Hematopoietic multipotent progenitor cell treated with erythropoietin and hydrocortisone succinate and interleukin-3 and kit ligand, for 17 days (in vitro differentiated cells): ENCODE results near the gene FAM177B.
"Not testable (repeated sequence)": the region's sequence is repeated elsewhere in the genome, so short reads cannot be mapped to it uniquely, and the experiment has no call there.

Experiments used
- DNase-seq: peaks from one replicate; pipeline ENCODE4 v3.0.0-alpha.2; 2015; ENCODE audit warnings: low spot score

The FAM177B gene

GRCh38 chr1:222741630-222742457 is 4.8 kb downstream of the FAM177B start:
- DNase-seq = not testable (repeated sequence)

GRCh38 chr1:222749927-222750326 is 12.9 kb downstream of the FAM177B start:
- no peak for DNase-seq

GRCh38 chr1:222750651-222751050 is 13.6 kb downstream of the FAM177B start:
- DNase-seq = no peak

DNA sequence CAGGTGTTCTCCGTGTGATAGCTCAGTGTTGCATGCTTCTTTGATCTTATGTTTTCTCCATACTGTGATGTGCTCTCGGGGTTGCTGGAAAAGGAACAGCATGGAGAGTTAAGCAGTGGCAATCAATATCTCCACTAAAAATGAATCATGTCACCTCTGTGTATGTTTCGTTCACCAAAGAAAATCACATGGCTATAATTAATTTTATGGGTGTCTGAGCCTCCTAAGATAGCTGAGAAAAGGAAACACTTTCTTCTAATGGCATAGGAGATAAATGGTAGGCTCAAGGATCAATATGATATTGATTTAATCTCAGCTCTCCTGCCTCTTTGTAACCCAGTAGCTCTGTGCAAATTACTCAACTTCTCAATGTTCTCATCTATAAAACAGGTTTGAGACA is 14.3 kb downstream of the FAM177B start:
- DNase-seq = no peak

DNA sequence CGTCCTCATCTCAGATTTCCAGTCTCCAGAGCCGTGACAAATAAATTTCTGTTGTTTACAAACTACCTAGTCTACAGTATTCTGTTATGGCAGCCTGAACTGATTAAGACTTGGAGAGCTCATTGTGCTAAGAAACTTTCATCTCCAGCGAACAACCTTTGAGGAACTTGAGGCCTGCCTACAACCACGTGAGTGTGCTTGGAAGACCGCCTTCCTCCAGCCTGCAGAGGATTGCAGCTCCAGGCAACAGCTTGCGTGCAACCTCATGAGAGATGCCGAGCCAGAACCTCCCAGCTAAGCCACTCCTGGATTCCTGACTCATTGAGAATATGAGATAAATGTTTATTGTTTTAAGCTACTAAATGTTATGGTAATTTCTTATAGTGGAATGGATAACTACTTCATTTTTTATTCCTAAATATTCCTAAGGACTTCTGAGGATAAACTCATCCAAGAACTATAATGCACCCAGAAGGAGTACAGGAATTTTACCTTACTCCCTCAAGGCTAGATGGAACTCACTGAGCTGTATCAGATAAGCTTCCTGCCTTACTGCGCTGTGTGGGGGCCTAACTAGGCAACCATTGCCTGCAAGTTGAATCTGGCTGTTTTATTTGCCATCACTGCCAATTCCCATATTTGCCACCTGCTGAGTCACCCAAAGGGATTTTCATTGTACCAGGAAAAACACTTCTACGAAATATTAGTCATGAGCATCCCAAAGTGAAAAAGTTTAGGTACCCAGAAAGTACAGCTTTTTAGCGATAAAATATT is 17.6 kb downstream of the FAM177B start:
- DNase-seq = no peak

DNA sequence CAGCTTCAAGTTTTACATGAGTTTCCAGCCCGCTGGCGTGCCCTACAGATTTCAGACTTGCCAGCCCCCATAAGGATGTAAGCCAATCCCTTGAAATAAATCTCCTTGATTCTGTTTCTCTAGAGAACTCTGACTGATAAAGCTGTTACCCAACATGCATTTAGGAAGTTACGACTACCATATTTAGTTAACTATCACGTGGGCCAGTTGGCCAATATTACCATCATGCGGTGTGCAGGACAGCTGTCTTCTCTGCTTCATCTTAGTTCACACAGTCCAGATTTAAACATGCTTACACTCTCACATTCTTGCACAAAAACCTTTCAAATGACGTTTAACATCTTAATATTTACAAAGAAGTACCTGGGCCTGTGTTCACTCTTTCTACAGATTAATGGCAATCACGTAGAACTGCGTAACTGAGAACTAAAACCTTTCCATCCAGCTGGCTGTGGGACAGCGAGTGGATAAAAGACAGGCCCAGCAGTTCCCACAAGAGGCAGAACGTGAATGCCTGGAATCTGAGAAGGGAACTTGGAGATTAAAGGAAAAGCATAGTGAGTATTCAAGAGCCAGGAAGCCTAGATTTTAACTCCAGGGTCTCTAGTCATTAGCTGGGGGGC is 20.8 kb downstream of the FAM177B start:
- DNase-seq = no peak

DNA sequence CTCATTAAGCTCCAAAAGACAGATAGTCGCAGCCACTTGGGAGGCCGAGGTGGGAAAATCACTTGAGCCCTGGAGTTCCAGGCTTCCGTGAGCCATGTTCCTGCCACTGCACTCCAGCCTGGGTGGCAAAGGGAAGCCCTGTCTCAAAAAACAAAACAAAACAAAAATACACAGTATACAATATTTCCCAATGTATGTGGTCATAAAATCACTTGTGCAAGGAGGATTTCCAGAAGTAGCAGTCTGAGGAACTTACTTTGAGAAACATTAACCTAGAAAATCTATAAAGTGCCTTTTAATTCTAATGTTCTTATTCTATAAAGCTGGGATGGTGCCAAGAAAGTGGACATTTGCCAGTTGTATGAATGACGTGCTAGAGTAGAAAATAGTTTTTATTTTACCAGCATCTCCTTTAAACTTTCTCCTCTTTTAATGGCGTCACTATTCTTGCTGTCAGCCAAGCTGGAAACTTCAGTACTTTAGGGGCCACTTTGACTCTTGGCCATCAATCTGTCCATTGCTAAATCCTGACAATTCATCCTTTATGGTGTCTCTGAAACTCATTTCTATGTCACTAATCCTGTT is 22.5 kb downstream of the FAM177B start:
- no peak for DNase-seq

GRCh38 chr1:222761083-222761482 is 24.1 kb downstream of the FAM177B start:
- DNase-seq = no peak

- DNase-seq = not testable (repeated sequence)
Observed at GRCh38 chr1:222762178-222762577, 25.2 kb downstream of the FAM177B start.

DNA sequence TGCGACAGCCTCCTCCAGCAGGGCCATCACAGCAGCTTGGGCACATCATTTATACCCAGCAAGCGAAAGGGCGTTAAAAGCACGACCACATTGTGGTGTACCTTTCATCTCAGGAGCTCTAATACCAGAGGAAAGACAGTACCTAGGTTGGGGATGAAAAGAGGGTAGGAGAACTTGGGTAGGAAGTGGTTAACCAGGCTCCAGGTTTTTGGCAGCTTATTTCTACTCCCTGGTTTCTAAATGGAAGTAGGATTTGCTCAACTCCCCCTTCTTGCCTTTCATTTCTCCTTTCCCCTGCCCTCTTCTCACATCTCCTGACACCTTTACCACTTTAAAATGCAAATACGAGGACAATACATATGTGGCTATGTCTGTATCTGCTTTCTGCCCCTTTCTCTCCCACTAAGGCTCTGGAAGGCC is 30.2 kb downstream of the FAM177B start:
- no peak for DNase-seq

DNA sequence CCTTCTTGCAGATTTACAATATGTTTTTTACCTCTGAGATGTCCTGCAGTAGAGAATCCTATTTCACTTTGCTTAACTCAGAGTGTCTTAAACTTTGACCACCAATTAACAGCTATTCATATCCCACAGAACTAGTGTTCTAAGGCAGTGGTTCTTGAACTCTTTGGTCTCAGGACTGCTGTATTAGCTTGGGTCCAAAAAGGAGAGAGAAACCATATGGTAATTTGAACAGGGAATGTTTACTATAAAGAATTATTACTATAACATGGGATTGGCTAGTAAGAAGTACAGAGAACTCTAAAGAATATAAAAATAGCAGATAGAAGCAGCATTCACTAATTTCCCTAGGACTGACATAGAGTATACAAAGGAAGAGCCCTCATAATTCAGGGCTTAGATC is 31.6 kb downstream of the FAM177B start:
- DNase-seq = no peak

- DNase-seq = no peak
Observed at GRCh38 chr1:222769181-222769580, 32.2 kb downstream of the FAM177B start.

DNA sequence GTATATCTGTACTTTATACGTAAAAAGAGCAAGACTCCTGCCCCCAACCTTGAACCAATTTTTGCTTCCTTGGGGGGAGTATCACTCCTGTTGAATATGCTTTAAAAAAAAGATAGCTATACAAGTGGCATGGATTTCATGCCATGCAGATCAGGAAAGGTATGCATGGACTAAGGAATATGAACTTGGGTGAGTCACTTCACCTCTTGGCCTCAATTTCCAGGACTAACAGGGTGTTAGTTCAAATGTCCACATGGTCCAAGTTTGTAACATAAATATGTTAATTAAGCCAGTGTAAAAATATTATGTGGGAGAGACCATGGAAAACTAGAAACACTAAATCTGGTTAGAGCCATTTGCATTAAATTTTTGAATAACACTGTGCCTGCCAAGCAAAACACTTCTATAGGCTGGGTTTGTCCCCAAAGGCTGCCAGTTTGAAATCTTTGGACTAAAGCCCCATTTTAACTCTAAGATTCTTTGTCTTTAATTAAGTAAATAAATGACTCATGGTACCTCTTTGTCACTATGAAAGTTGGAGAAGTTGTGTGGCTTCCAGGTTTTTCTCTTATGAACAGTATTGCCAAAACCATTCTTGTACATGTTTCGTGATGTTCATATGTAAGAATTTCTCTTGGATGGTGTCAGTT is 33.1 kb downstream of the FAM177B start:
- no peak for DNase-seq

DNA sequence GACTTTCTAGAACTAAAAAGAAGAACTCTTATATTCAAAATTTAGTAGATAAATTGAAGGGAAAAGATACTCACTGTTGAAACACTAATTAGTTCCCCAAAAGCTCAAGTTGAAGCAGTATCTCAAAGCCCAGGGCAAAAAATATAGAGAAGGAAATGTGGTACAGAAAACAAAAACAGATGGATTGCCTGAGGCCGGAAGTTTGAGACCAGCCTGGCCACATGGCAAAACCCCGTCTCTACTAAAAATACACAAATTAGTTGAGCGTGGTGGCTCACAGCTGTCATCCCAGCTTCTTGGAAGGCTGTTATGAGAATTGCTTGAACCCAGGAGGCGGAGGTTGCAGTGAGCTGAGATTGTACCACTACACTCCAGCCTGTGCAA is 36.0 kb downstream of the FAM177B start:
- DNase-seq = no peak

GRCh38 chr1:222777463-222777862 is 40.5 kb downstream of the FAM177B start:
- no peak for DNase-seq

DNA sequence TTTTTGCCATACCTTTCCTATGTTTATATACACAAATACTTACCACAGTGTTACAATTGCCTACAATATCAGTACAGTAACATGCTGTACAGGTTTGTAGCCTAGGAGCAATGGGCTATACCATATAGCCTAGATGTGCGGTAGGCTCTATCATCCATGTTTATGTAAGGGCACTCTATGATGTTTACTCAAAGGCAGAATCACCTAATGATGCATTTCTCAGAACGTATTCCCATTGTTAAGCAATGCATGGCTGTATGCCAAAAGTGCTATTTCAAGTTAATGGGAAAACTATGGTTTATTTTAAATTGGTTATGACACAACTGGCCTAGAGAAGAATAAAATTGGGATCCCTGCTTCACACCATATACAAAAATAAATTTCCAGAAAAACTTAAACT is 41.0 kb downstream of the FAM177B start:
- no peak for DNase-seq

- DNase-seq = no peak
Observed at GRCh38 chr1:222781251-222781650, 44.2 kb downstream of the FAM177B start.

- DNase-seq = no peak
Observed at GRCh38 chr1:222783051-222783450, 46.0 kb downstream of the FAM177B start.

DNA sequence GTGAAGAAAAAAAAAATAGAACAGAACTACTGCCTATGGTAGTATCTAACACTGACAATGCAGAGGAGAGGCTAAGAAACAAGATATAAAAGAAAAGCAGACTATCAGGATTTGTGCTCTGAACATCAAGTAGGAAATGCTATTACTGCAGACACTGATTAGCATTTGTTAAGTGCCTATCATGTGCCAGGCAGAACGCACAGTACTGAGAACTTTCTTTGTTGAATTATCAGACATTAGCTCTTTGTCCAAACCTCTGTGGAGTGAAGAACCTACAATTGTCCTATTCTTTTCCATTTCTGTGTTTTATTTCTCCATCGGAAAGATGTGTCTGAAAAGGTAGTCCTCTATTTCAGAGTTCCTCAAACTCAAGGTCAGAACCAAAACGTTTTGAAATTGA is 47.4 kb downstream of the FAM177B start:
- no peak for DNase-seq

GRCh38 chr1:222784916-222785315 is 47.9 kb downstream of the FAM177B start:
- no peak for DNase-seq

GRCh38 chr1:222785529-222785928 is 48.5 kb downstream of the FAM177B start:
- no peak for DNase-seq

- no peak for DNase-seq
Observed at GRCh38 chr1:222786121-222786520, 49.1 kb downstream of the FAM177B start.
